Spleen (tissue), 7 donors: ENCODE data around the gene MYH2.

Source experiments
- CTCF ChIP-seq, 11 experiments: fragments of 200-600 bp in 7 of 11; fragments of 450-650 bp in 4 of 11; sonication (generic) in 4 of 11; IDR thresholded peaks in 8 of 11; conservative IDR thresholded peaks in 3 of 11; 1 replicate in 7 of 11; 2 replicates in 4 of 11; pipeline versions ENCODE4 v1.4.0 to v1.8.0; 2016 to 2021; ENCODE audit warnings: antibody characterized with exemption in 11 of 11, inconsistent platforms in 4 of 11, mild to moderate bottlenecking in 1 of 11
- POLR2A ChIP-seq, 3 donors: fragments of 450-650 bp; IDR thresholded peaks; one replicate each; pipeline ENCODE4 v1.5.1; 2017; ENCODE audit warnings: antibody characterized with exemption in 3 of 3, mild to moderate bottlenecking in 1 of 3
- POLR2AphosphoS5 ChIP-seq, 3 donors: sonication (generic); formaldehyde crosslinking; IDR thresholded peaks; one replicate each; pipeline ENCODE4 v1.5.1; 2017; ENCODE audit warnings: antibody characterized with exemption in 3 of 3
- donor health status: DM: no; HTN: no; CAD: no; lungs with moderate emphysema.
- donor health status: DM: no; HTN: no; CAD: no.
- donor health status: DM: no; HTN: no; CAD: no.

DNA sequence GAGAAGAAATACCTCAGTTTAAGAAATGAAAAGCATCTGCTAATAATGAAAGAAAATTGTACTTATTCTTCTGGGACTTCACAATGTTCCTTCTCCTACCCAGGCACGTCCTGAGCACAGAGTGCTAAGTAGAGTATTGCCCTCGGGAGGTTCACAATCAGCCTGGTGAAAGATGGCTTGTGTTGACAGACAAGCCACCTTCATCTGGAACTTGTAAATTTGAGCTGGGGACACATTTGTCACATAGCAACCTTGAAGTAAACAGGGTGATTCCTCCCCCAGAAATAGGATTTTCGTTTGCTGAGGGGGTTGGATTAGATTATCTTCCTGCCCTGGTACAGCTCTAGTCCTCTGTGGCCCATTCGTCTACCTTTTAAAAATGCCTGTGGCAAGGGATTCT lies 34.4 kb upstream of the MYH2 start:
- no peak for TF ChIP-seq CTCF (IDR thresholded peaks at IDR 0.05 in 8 of 11, conservative IDR thresholded peaks at IDR 0.05 in 3 of 11)
- TF ChIP-seq POLR2A (IDR thresholded peaks at IDR 0.05), result no peak
- no peak for TF ChIP-seq POLR2AphosphoS5 (IDR thresholded peaks at IDR 0.05)
